Measurements from ENCODE around the gene CYP2A6. TPM values are rescaled to one million over a fixed set of nuclear protein-coding genes. Genes with fewer than 3 reads are reported as not detected.

Gene CYP2A6
- total RNA-seq, 1 donor from 2014 or later = not detected

Other genes starting within 250 kb of the CYP2A6 start
- gene LTBP4, start 249.1 kb downstream of the CYP2A6 start, total RNA-seq = 294 TPM
- 16.9 TPM for gene NUMBL, start 159.8 kb downstream of the CYP2A6 start, total RNA-seq
- 34.6 TPM for gene COQ8B, start 133.6 kb downstream of the CYP2A6 start, total RNA-seq
- gene ITPKC, start 133.3 kb downstream of the CYP2A6 start, total RNA-seq = 12.8 TPM
- 6.7 TPM for gene ACTMAP, start 100.0 kb downstream of the CYP2A6 start, total RNA-seq
- 41.6 TPM for gene SNRPA, start 99.2 kb downstream of the CYP2A6 start, total RNA-seq
- 1.1 TPM for gene MIA, start 74.9 kb downstream of the CYP2A6 start, total RNA-seq
- 10.1 TPM for gene RAB4B, start 72.2 kb downstream of the CYP2A6 start, total RNA-seq
- 65.5 TPM for gene EGLN2, start 51.3 kb downstream of the CYP2A6 start, total RNA-seq
- gene CYP2A7, start 31.8 kb upstream of the CYP2A6 start, total RNA-seq = not detected
- not detected for gene CYP2B6, start 140.8 kb upstream of the CYP2A6 start, total RNA-seq
- gene CYP2A13, start 238.0 kb upstream of the CYP2A6 start, total RNA-seq = not detected